ENCODE measurements around the gene PTX4. TPM values are rescaled to one million over a fixed set of nuclear protein-coding genes. Genes with fewer than 3 reads are reported as not detected.

Gene PTX4
- total and polyA plus RNA-seq, 2 experiments from 2014 or later: not detected

DNA sequence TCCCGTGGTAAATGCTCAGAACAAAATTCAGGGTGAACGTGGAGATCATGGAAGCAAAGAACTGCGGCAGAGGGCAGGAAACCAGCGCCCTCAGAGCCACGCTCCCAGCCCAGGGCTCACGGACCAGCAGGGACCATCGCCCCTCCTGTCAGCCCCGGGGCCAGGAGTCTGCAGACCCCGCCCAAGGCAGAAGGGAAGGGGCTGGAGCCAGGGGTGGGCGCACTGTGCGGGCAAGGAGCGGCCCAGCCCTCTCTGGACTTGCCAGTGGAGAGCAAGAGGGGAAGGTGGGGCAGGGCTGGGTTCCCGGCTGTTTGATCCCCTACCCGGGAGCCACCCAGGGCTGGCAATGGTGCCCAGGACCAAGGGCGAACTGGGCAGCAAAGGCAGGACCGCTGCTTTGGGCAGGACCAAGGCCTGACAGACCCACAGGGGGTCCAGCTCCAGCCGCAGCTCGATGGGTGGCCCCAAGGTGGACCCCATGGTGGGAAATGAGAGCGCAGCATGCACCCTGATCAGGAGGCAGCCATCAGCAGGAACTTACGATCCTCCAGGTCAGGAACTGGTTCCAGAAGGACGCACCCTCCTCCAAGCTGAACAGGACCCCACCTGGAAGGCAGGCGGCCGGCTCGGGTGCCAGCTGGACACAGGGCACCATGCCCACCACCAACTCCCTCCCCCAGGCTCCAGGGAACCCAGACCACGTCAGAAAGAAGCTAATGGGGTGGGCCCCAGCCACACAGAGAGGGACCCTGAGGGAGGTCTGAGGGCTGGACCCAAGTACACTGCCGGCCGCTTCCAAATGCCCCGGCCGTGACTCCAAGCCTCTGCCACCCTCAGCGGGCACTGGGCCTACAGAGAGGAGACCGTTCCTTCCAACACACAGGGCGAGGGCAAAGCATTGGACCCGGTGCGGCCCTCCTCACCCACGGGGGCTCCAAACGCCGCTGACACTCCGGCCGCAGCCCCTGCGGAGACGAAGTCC, 33.3 kb downstream of the PTX4 start (continued):
- TF ChIP-seq ZNF462 (CRISPR knock-in tag; IDR thresholded peaks at IDR 0.05): no peak
- no peak for TF ChIP-seq STAT1 (IDR thresholded peaks at IDR 0.05; ENCODE audit: unreplicated experiment)
- no peak for TF ChIP-seq CREB1 (CRISPR knock-in tag; IDR thresholded peaks at IDR 0.05; ENCODE audit: low read depth)
- no peak for TF ChIP-seq REST (IDR thresholded peaks at IDR 0.05; ENCODE audit: unreplicated experiment)
- no peak for TF ChIP-seq NANOG (IDR thresholded peaks at IDR 0.05; ENCODE audit: borderline replicate concordance)
